Body of pancreas (tissue), 4 donors: Measurements from ENCODE around the gene BAIAP2L1. TPM values are rescaled to one million over a fixed set of nuclear protein-coding genes. Genes with fewer than 3 reads are reported as not detected.

Experiments
- ATAC-seq: fragments of 150-250 bp; one replicate; pipeline ENCODE4 v1.9.1; 2016
- DNase-seq, 4 donors: peaks; one replicate each; pipeline ENCODE4 v3.0.0-alpha.2; 2019
- H3K27ac ChIP-seq, 4 donors: fragments of 200-600 bp; sonication (generic); 1 replicate in 3 of 4; 2 replicates in 1 of 4; pipeline versions ENCODE4 v1.5.1 to v1.6.1; 2016 to 2019; ENCODE audit warnings: mild to moderate bottlenecking in 1 of 4, mixed read lengths in 1 of 4, moderate library complexity in 1 of 4
- H3K27me3 ChIP-seq, 2 donors: fragments of 200-600 bp; sonication (generic); one replicate each; pipeline ENCODE4 v1.6.0; 2016; ENCODE audit warnings: mild to moderate bottlenecking in 1 of 2
- H3K36me3 ChIP-seq, 2 donors: fragments of 200-600 bp; sonication (generic); replicated peaks in 1 of 2; 2 replicates each; pipeline ENCODE4 v1.5.1; 2016; ENCODE audit warnings: low read depth in 2 of 2; ENCODE audit not compliant: insufficient read depth in 1 of 2
- H3K4me1 ChIP-seq: fragments of 200-600 bp; sonication (generic); one replicate; pipeline ENCODE4 v1.6.0; 2016
- H3K4me3 ChIP-seq, 2 donors: fragments of 200-600 bp; sonication (generic); 1 replicate in 1 of 2; 2 replicates in 1 of 2; pipeline ENCODE4 v1.5.1; 2016 to 2019
- H3K9me3 ChIP-seq, 3 donors: fragments of 200-600 bp; sonication (generic); 1 replicate in 2 of 3; 2 replicates in 1 of 3; pipeline ENCODE4 v1.5.1; 2016
- POLR2A ChIP-seq, 3 donors: fragments of 450-650 bp; IDR thresholded peaks; one replicate each; pipeline ENCODE4 v1.6.1; 2016; ENCODE audit warnings: antibody characterized with exemption in 3 of 3, mild to moderate bottlenecking in 2 of 3
- WGBS, 2 donors: methylation state at CpG; one replicate each; pipeline ENCODE4 v1.1.5; 2017; 5-methylcytosine and 5-hydroxymethylcytosine counted together
- intact Hi-C: fragments of 100-400 bp; cut with DNase I; formaldehyde crosslinking; loops from one replicate; pipeline ENCODE4 v1.15.1; 2023
- total RNA-seq, 2 donors: library from RNA; depleted of rRNA; stranded (reverse); fragments of >200 nt; gene quantifications; one replicate each; pipeline ENCODE4 v1.1.0, GENCODE V29; 2016
- TF ChIP-seq, protein P1 (sequence below), 7 experiments: fragments of 450-650 bp in 4 of 7; fragments of 200-600 bp in 3 of 7; sonication (generic) in 3 of 7; IDR thresholded peaks; one replicate each; pipeline ENCODE4 v1.5.1; 2016 to 2019; ENCODE audit warnings: antibody characterized with exemption in 7 of 7

Gene BAIAP2L1
- total RNA-seq, 2 donors from 2014 or later = 15.8 to 23.1 TPM

DNA sequence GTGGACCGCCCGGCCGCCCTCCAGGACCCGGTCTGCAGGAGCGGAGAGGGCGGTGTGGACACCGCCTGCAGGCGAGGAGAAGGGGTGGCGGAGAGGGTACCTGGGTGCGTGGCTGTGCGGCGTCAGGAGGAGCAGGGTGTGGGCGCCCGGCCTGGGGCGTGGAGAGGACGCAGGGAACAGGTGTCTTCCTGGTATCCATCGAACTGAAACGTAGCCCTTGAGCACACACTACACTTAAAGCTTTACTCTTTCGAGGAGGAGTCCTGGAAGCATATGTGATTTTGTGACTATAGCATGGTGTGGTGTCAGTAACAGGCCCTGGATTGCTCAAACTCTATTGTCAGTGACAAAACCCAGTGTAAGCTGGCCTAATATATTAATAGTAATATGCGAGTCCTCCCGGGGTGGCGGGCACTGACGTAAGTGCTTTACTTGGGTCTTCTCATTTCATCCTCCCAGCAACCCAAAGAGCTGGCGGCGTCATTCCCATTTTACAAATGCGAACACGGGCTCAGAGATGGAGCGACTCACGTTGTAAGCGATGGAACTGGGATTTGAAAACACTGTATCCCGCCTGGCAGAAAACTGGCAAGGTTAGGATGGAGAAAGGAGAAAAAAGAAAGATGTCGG is 148.3 kb downstream of the BAIAP2L1 start:
- Histone ChIP-seq H3K4me1 (peaks cover 37% of the 10 kb centered on the region), H3K27me3 (no peaks in the 10 kb centered on the region), H3K9me3 (no peaks in the 10 kb centered on the region), H3K27ac (peak overlapping the region; percentile 86 to 98 (median 92)), H3K36me3 (peaks cover 0 to 3% of the 10 kb centered on the region in 2 donors), H3K4me3 (peak overlapping the region; percentile 75 to 83)
- ATAC-seq (no peak), DNase-seq (no peak)
- TF ChIP-seq, protein P1, sequence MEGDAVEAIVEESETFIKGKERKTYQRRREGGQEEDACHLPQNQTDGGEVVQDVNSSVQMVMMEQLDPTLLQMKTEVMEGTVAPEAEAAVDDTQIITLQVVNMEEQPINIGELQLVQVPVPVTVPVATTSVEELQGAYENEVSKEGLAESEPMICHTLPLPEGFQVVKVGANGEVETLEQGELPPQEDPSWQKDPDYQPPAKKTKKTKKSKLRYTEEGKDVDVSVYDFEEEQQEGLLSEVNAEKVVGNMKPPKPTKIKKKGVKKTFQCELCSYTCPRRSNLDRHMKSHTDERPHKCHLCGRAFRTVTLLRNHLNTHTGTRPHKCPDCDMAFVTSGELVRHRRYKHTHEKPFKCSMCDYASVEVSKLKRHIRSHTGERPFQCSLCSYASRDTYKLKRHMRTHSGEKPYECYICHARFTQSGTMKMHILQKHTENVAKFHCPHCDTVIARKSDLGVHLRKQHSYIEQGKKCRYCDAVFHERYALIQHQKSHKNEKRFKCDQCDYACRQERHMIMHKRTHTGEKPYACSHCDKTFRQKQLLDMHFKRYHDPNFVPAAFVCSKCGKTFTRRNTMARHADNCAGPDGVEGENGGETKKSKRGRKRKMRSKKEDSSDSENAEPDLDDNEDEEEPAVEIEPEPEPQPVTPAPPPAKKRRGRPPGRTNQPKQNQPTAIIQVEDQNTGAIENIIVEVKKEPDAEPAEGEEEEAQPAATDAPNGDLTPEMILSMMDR (IDR thresholded peaks at IDR 0.05) = no peak
- peak in 1 of 3 donors; percentile 68 for TF ChIP-seq POLR2A (IDR thresholded peaks at IDR 0.05)
- 8 to 24% methylated on average over 13 to 32 of the region's 32 CpGs for WGBS, 2 donors
- intact Hi-C loops = no loop called here

DNA sequence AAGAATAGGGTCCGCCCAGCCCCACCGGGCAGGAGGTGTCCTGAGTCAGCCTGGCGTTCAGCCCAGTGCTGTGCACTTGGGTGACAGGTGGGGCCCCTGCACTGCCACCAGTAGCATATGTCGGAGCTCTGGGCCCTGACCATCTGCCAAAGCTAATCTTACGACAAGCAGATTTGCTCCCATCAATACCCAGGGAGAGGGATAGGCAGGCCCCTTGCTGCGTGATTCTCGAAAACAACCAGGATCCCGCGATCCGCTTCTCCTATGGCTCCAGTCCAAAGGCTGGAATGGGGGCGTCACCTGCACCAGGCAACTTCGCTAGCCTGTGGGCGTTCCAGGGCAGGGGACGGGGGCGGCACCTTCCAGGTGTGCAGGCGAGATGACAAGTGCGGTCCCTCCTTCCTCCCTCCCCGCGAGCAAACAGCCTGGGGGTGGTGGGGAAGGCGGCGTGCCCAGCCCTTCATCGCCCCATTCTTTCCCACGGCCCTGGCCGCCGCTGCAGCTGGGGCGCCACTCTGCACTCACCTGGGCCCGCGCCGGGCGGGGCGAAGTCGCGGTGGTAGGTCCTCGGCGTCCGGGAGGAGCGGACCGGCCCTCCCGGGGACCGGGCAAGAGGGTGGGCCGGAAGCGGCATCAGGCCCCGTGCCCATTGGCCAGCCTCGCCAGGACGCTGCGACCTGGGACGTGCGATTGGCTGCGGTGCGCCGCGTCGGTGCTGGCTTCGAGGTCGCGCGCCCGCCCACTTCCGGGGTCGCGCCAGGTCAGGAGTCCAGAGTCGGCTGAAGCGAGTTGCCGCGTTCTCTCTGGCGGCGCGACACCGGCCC is 149.1 kb downstream of the BAIAP2L1 start, which contains the start of gene TECPR1:
Gene TECPR1 (minus strand): TSS at position 632 of the 824 bp plus-strand sequence. CDS start 6,086 bp downstream, outside the sequence.
- ATAC-seq = peak; percentile 95
- WGBS, 2 donors = 1% methylated on average over 68 of the region's 69 CpGs; no CpG with 5 or more reads in 1 of the 2 donors
- H3K4me1 ChIP-seq = peaks cover 37% of the 10 kb centered on the region

GRCh38 chr7:98251231-98251600 is 149.7 kb downstream of the BAIAP2L1 start:
- Histone ChIP-seq H3K27me3 (no peaks in the 10 kb centered on the region), H3K9me3 (no peaks in the 10 kb centered on the region), H3K4me3 (peak overlapping the region; percentile 75 to 83), H3K36me3 (no peaks in the 10 kb centered on the region), H3K27ac (peak overlapping the region; percentile 86 to 98 (median 92)), H3K4me1 (peaks cover 42% of the 10 kb centered on the region)
- WGBS, 2 donors = 2 to 6% methylated on average over 7 to 9 of the region's 9 CpGs
- intact Hi-C loops = no loop called here
- DNase-seq = no peak
- ATAC-seq = no peak
- TF ChIP-seq, protein P1 (IDR thresholded peaks at IDR 0.05) = no peak
- no peak for TF ChIP-seq POLR2A (IDR thresholded peaks at IDR 0.05)

More for the DNA sequence above, 149.1 kb downstream of the BAIAP2L1 start, which contains the start of gene TECPR1:
- Histone ChIP-seq H3K27me3 (no peaks in the 10 kb centered on the region), H3K36me3 (peaks cover 0 to under 1% of the 10 kb centered on the region in 2 donors), H3K4me3 (peak within 1 kb of the TSS; percentile 75 to 83), H3K27ac (peak within 1 kb of the TSS; percentile 86 to 98 (median 92)), H3K9me3 (no peaks in the 10 kb centered on the region)
- intact Hi-C loops = no loop called here
- peak; percentile 97 to 98 (median 97) for DNase-seq
- peak; percentile 55 to 73 (median 72) for TF ChIP-seq POLR2A (IDR thresholded peaks at IDR 0.05)
- TF ChIP-seq, protein P1 (IDR thresholded peaks at IDR 0.05) = peak in 3 of 7 experiments; percentile 1 to 15 (median 11)

GRCh38 chr7:98250789-98251188 is 150.1 kb downstream of the BAIAP2L1 start:
- Histone ChIP-seq H3K36me3 (no peaks in the 10 kb centered on the region), H3K9me3 (no peaks in the 10 kb centered on the region), H3K4me1 (peaks cover 46% of the 10 kb centered on the region), H3K27ac (peak overlapping the region; percentile 86 to 98 (median 92)), H3K27me3 (no peaks in the 10 kb centered on the region), H3K4me3 (no peak overlapping the region)
- ATAC-seq (no peak), DNase-seq (peak in 2 of 4 donors; percentile 32 to 33)
- no peak for TF ChIP-seq POLR2A (IDR thresholded peaks at IDR 0.05)
- TF ChIP-seq, protein P1 (IDR thresholded peaks at IDR 0.05) = no peak
- 16 to 22% methylated on average over 3 of the region's 3 CpGs for WGBS, 2 donors
- intact Hi-C loops = no loop called here
